SK-N-SH (cell line): ENCODE results near the gene ARMH3.

ENCODE experiments used
- CTCF ChIP-seq: fragments of 200-600 bp; sonication (generic); IDR thresholded peaks from 2 replicates; pipeline ENCODE4 v1.6.1; 2017; ENCODE audit warnings: antibody characterized with exemption, mild to moderate bottlenecking, moderate library complexity
- EP300 ChIP-seq, 2 experiments: IDR thresholded peaks; 2 replicates each; pipeline versions ENCODE4 v1.4.0 to v1.6.1; 2012; ENCODE audit warnings: borderline replicate concordance in 1 of 2, low read depth in 1 of 2, low read length in 1 of 2
- FOXM1 ChIP-seq: IDR thresholded peaks from 2 replicates; pipeline ENCODE4 v1.4.0; 2012; ENCODE audit warnings: low read depth, mild to moderate bottlenecking
- RAD21 ChIP-seq: IDR thresholded peaks from 2 replicates; pipeline ENCODE4 v1.6.1; 2012; ENCODE audit warnings: mild to moderate bottlenecking, low read length
- REST ChIP-seq: IDR thresholded peaks from 2 replicates; pipeline ENCODE4 v1.6.1; 2012; ENCODE audit warnings: mild to moderate bottlenecking, low read depth, low read length, moderate library complexity
- USF2 ChIP-seq: fragments of 150-350 bp; IDR thresholded peaks from 2 replicates; pipeline ENCODE4 v1.6.1; 2017; ENCODE audit warnings: antibody characterized with exemption, low read length, low read depth, borderline replicate concordance
- YY1 ChIP-seq: IDR thresholded peaks from 2 replicates; pipeline ENCODE4 v1.4.0; 2012; ENCODE audit warnings: low read depth, mild to moderate bottlenecking
- ZBTB33 ChIP-seq: IDR thresholded peaks from 2 replicates; pipeline ENCODE4 v1.4.0; 2012; ENCODE audit warnings: low read depth, borderline replicate concordance

GRCh38 chr10:101925027-101925426 lies 130.9 kb downstream of the ARMH3 start:
- no peak for TF ChIP-seq CTCF
- TF ChIP-seq FOXM1: no peak
- TF ChIP-seq YY1: no peak
- no peak for TF ChIP-seq EP300 (IDR thresholded peaks at IDR 0.05; ENCODE audit: borderline replicate concordance in 1 of 2, low read depth in 1 of 2, low read length in 1 of 2)
- TF ChIP-seq USF2: no peak
- TF ChIP-seq ZBTB33: no peak
- no peak for TF ChIP-seq REST
- no peak for TF ChIP-seq RAD21
